ENCODE measurements around the gene EFCAB6. TPM values are rescaled to one million over a fixed set of nuclear protein-coding genes. Genes with fewer than 3 reads are reported as not detected.

The EFCAB6 gene
- total and polyA plus RNA-seq, 12 donors: 1.6 to 4.8 (median 2.9) TPM

DNA sequence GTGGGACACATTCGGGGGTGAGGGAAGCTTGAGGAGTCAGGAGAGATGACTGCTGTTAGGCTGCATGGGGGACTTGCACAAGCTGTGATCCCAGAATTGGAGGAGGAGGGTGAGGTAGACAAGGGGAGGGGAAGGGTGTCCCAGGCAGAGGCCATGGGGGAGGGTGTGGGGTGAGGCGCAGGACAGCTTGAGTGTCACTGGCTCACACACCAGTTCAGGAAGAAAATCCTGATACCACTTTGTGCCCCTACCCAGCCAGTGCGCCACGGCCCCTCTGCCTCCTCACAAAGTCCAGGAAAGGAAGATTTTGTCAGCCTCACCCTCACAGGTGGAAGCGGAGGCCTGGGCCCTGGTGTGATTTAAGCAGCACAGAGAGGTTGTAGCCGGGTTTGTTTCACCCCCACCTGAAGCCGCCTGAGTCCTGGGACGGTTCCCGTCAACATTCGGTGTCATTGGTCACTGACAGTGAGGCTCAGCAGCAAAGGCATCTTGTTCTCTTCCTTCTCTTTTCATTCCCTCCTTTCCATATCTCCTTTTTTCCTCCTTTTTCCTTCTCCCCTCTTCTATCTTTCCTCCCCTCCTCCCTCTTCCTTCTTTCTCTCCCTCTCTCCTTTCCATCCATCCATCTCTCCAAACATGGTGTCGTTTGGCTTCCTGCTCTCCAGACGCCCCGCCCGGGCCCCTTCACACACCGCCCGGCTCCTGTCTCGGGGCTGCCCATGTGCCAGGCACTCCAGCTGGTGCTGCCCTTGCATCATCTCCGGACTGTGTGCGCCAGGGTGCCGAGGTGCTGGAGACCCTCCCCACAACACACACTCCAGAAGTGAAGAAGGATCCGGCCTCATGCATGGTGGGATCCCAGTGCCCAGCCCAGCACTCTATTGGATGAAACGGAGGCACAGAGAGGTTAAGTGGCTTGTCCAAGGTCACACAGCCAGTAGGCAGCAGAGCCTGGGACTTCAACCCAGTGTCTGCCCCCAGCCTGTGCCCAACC, 311.0 kb downstream of the EFCAB6 start:
- no peak overlapping the region for H3K27ac ChIP-seq
- TF ChIP-seq, protein P1, sequence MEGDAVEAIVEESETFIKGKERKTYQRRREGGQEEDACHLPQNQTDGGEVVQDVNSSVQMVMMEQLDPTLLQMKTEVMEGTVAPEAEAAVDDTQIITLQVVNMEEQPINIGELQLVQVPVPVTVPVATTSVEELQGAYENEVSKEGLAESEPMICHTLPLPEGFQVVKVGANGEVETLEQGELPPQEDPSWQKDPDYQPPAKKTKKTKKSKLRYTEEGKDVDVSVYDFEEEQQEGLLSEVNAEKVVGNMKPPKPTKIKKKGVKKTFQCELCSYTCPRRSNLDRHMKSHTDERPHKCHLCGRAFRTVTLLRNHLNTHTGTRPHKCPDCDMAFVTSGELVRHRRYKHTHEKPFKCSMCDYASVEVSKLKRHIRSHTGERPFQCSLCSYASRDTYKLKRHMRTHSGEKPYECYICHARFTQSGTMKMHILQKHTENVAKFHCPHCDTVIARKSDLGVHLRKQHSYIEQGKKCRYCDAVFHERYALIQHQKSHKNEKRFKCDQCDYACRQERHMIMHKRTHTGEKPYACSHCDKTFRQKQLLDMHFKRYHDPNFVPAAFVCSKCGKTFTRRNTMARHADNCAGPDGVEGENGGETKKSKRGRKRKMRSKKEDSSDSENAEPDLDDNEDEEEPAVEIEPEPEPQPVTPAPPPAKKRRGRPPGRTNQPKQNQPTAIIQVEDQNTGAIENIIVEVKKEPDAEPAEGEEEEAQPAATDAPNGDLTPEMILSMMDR (IDR thresholded peaks at IDR 0.05): no peak
- no peak for TF ChIP-seq POLR2A (IDR thresholded peaks at IDR 0.05)
- no peaks in the 10 kb centered on the region for H3K9me3 ChIP-seq (replicated peaks in 1 of 3)
- intact Hi-C loops (cut with DNase I): no loop called here
- no peak for DNase-seq
- H3K4me1 ChIP-seq (replicated peaks in 1 of 2): no peaks in the 10 kb centered on the region
- WGBS, 4 donors: 74 to 80% (median 75%) methylated on average over 19 to 22 of the region's 22 CpGs
- no peaks in the 10 kb centered on the region for H3K27me3 ChIP-seq
- H3K4me3 ChIP-seq: no peak overlapping the region
- no peaks in the 10 kb centered on the region for H3K36me3 ChIP-seq (replicated peaks in 1 of 2)

DNA sequence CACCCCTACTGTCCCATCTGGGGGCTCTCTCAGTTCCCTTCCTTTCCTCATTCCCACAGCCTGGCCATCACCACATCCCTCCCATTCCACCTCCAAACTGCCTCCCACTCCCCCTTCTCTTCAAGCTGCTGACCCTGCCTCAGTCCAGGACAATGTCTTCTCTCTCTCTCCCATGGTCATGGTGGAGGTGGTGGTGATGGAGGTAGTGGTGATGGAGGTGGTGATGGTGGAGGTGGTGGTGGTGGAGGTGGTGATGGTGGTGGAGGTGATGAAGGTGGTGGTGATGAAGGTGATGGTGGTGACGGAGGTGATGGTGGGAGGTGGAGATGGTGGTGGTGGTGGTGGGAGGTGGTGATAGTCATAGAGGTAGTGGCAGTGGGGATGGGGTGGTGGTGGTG, 313.2 kb downstream of the EFCAB6 start:
- no peaks in the 10 kb centered on the region for H3K9me3 ChIP-seq (replicated peaks in 1 of 3)
- no peaks in the 10 kb centered on the region for H3K4me1 ChIP-seq (replicated peaks in 1 of 2)
- 75 to 88% (median 86%) methylated on average over 1 of the region's 1 CpG for WGBS, 4 donors
- intact Hi-C loops (cut with DNase I): no loop called here
- no peak overlapping the region for H3K4me3 ChIP-seq
- no peaks in the 10 kb centered on the region for H3K36me3 ChIP-seq (replicated peaks in 1 of 2)
- H3K27ac ChIP-seq: no peak overlapping the region
- no peaks in the 10 kb centered on the region for H3K27me3 ChIP-seq
- no peak for DNase-seq
- TF ChIP-seq, protein P1 (IDR thresholded peaks at IDR 0.05): no peak
- TF ChIP-seq POLR2A (IDR thresholded peaks at IDR 0.05): no peak

DNA sequence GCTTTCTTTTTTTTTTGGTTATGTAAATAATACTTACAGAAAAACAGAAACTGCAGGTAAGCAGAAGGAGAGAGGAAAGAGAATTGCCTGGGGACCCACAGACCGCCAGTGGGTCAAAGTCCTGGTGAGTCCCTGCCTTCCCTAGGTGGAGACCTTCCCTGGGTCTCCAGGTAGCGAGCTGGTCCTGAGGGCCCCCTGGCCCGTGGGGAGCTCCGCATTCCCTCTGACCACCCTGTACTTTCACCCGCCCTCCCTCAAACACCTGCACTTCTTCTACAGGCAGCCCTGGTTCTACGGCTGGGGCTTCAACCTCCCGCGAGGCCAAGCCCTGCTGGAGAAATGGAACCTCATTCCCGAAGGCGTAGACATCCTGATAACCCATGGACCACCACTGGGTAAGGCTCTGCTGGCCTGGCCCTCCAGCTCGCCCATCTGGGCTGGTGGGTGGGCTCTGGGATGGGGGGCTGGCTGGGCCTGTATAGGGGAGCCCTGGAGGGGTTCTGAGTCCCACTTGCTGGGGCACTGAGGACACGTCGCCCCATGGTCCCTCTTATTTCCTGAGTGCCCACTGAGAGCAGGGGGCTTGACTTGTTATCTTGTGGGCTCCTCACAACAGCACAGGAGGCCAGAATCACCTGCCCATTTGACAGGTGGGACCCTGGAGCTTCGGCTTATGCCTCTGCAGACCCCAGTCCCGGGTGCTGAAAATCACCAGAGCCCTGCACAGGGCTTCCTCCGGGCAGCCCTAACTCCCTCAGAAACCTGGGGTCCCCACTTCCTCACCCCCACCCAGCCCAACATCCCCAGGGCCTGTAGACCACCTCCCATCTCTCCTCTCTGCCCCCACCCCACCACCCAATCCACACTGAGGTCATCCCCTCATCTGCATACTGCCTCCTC, 313.9 kb downstream of the EFCAB6 start:
- 86 to 93% (median 91%) methylated on average over 10 to 16 of the region's 16 CpGs for WGBS, 4 donors
- intact Hi-C loops (cut with DNase I): no loop called here
- no peak overlapping the region for H3K27ac ChIP-seq
- H3K27me3 ChIP-seq: no peaks in the 10 kb centered on the region
- H3K9me3 ChIP-seq (replicated peaks in 1 of 3): no peaks in the 10 kb centered on the region
- no peaks in the 10 kb centered on the region for H3K4me1 ChIP-seq (replicated peaks in 1 of 2)
- TF ChIP-seq, protein P1 (IDR thresholded peaks at IDR 0.05): no peak
- no peak for TF ChIP-seq POLR2A (IDR thresholded peaks at IDR 0.05)
- H3K36me3 ChIP-seq (replicated peaks in 1 of 2): no peaks in the 10 kb centered on the region
- H3K4me3 ChIP-seq: no peak overlapping the region
- DNase-seq: no peak

DNA sequence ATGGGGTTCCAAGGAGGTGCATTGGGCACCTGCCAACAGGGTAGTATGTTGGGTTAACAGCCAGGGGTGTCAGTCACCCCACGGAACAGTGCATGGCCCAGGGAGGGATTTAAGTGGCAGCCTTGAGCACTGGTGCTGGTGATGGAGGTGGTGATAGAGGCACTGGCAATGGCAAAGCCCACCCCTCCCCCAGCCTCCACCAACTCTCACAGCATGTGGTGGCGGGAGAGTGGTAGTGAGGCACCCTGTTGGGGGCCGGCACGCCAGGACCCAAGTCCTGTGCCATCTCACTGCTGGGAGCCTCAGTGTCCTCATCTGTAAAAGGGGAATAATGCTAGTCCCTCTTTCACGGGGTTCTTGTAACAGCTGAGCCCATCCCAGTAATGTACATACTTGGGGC, 318.8 kb downstream of the EFCAB6 start:
- Histone ChIP-seq H3K36me3 (replicated peaks in 1 of 2) (no peaks in the 10 kb centered on the region), H3K9me3 (replicated peaks in 1 of 3) (no peaks in the 10 kb centered on the region), H3K27ac (no peak overlapping the region), H3K27me3 (no peaks in the 10 kb centered on the region), H3K4me3 (no peak overlapping the region), H3K4me1 (replicated peaks in 1 of 2) (no peaks in the 10 kb centered on the region)
- WGBS, 4 donors: 71 to 94% (median 83%) methylated on average over 4 to 5 of the region's 5 CpGs
- DNase-seq: no peak
- TF ChIP-seq, protein P1 (IDR thresholded peaks at IDR 0.05): no peak
- no peak for TF ChIP-seq POLR2A (IDR thresholded peaks at IDR 0.05)
- intact Hi-C loops (cut with DNase I): no loop called here

Measured in adrenal gland (tissue), 12 donors.